Astrocyte (in vitro differentiated cells and primary cell): ENCODE data around the gene HSF5. TPM values are rescaled to one million over a fixed set of nuclear protein-coding genes. Genes with fewer than 3 reads are reported as not detected.

Experiments
- DNase-seq: peaks from one replicate; pipeline ENCODE4 v3.0.0-alpha.2; 2010; ENCODE audit warnings: low read depth
- FAIRE-seq: peaks from 2 replicates; lab custom pipeline; 2011; peaks lifted over from hg19 to GRCh38; lab: Jason Lieb, UNC
- H2AFZ ChIP-seq: 2 replicates; pipeline ENCODE4 v1.6.0; 2012; ENCODE audit warnings: low read depth, low read length, inconsistent platforms
- H3K27ac ChIP-seq: 2 replicates; pipeline ENCODE4 v1.5.1; 2011; ENCODE audit warnings: low read depth, low read length, inconsistent platforms
- H3K27me3 ChIP-seq: 2 replicates; pipeline ENCODE4 v1.6.0; 2011; ENCODE audit warnings: low read length, inconsistent platforms; ENCODE audit not compliant: insufficient read depth
- H3K36me3 ChIP-seq: 2 replicates; pipeline ENCODE4 v1.5.1; 2011; ENCODE audit warnings: low read length, inconsistent platforms; ENCODE audit not compliant: insufficient read depth
- H3K4me1 ChIP-seq: 2 replicates; pipeline ENCODE4 v1.5.1; 2011; ENCODE audit warnings: low read length, inconsistent platforms; ENCODE audit not compliant: insufficient read depth
- H3K4me2 ChIP-seq: 2 replicates; pipeline ENCODE4 v1.6.0; 2012; ENCODE audit warnings: low read length, inconsistent platforms
- H3K4me3 ChIP-seq: 2 replicates; pipeline ENCODE4 v1.5.1; 2011; ENCODE audit warnings: low read depth, mild to moderate bottlenecking, low read length, inconsistent platforms; ENCODE audit not compliant: insufficient read depth
- H3K79me2 ChIP-seq: 2 replicates; pipeline ENCODE4 v1.6.0; 2012; ENCODE audit warnings: mild to moderate bottlenecking, low read length, inconsistent platforms; ENCODE audit not compliant: insufficient read depth
- H3K9ac ChIP-seq: 2 replicates; pipeline ENCODE4 v1.6.0; 2012; ENCODE audit warnings: mild to moderate bottlenecking, low read length, inconsistent platforms
- H3K9me3 ChIP-seq: 2 replicates; pipeline ENCODE4 v1.5.1; 2012; ENCODE audit warnings: low read depth, mild to moderate bottlenecking, low read length, inconsistent platforms; ENCODE audit not compliant: insufficient read depth
- H4K20me1 ChIP-seq: 2 replicates; pipeline ENCODE4 v1.6.0; 2012; ENCODE audit warnings: low read length, inconsistent platforms; ENCODE audit not compliant: insufficient read depth
- H3K27ac Mint-ChIP-seq: one replicate; pipeline ENCODE4 v1.8.0; 2021; ENCODE audit warnings: mild to moderate bottlenecking, mixed read lengths; ENCODE audit not compliant: unreplicated experiment
- H3K27me3 Mint-ChIP-seq: one replicate; pipeline ENCODE4 v1.8.0; 2021; ENCODE audit warnings: low read depth, mixed read lengths; ENCODE audit not compliant: unreplicated experiment
- H3K36me3 Mint-ChIP-seq: one replicate; pipeline ENCODE4 v1.8.0; 2021; ENCODE audit warnings: low read depth, mixed read lengths; ENCODE audit not compliant: unreplicated experiment
- H3K4me1 Mint-ChIP-seq: one replicate; pipeline ENCODE4 v1.8.0; 2021; ENCODE audit warnings: low read depth, mixed read lengths; ENCODE audit not compliant: unreplicated experiment
- H3K4me3 Mint-ChIP-seq: one replicate; pipeline ENCODE4 v1.8.0; 2021; ENCODE audit warnings: mild to moderate bottlenecking, moderate library complexity, mixed read lengths; ENCODE audit not compliant: unreplicated experiment
- H3K9me3 Mint-ChIP-seq: one replicate; pipeline ENCODE4 v1.8.0; 2021; ENCODE audit warnings: mild to moderate bottlenecking, mixed read lengths; ENCODE audit not compliant: unreplicated experiment
- EZH2 ChIP-seq: IDR thresholded peaks from 2 replicates; pipeline ENCODE4 v1.6.1; 2012; ENCODE audit warnings: mild to moderate bottlenecking, low read length, inconsistent platforms; ENCODE audit not compliant: insufficient read depth
- total RNA-seq: library from RNA; stranded (reverse); gene quantifications from 2 replicates; pipeline ENCODE4 v1.2.1, GENCODE V29; 2021
- TF ChIP-seq, protein P1 (sequence below): IDR thresholded peaks from 2 replicates; pipeline ENCODE4 v1.5.1; 2011; ENCODE audit warnings: low read depth, mild to moderate bottlenecking, inconsistent platforms, low read length, moderate library complexity; ENCODE audit not compliant: insufficient read depth

The HSF5 gene
- total RNA-seq, 1 donor from 2014 or later: not detected

DNA sequence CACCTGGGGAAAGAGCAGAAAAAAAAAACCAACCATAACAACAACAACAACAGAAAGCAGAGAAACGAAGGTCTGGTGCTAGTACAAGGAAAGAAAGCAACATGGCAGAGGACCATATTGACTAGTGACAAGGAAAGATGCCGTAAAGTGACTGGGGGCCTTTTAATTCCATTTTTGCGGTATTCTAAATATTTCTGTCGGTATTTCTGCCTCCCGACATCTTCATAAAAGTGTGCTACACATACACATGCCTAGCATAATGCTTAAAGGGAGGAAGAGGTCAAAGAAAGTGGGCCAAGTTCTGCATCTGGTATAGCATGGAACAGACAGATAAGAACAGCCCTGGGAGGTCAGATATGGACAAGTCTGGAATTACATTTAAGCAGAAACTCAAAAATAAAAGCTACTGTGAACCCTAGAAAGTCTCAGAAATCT lies 51.4 kb downstream of the HSF5 start:
- Histone ChIP-seq H4K20me1 (no peaks in the 10 kb centered on the region), H3K27me3 (peaks cover 10% of the 10 kb centered on the region), H3K4me3 (no peak overlapping the region), H3K79me2 (no peaks in the 10 kb centered on the region), H3K9ac (no peak overlapping the region), H3K36me3 (no peaks in the 10 kb centered on the region), H3K4me2 (no peak overlapping the region), H3K27ac (no peak overlapping the region), H2AFZ (no peak overlapping the region), H3K4me1 (no peaks in the 10 kb centered on the region), H3K9me3 (no peaks in the 10 kb centered on the region)
- DNase-seq: no peak
- no peak for FAIRE-seq
- Mint-ChIP-seq H3K9me3 (no peaks in the 10 kb centered on the region), H3K4me1 (no peaks in the 10 kb centered on the region), H3K4me3 (no peak overlapping the region), H3K36me3 (no peaks in the 10 kb centered on the region), H3K27me3 (peaks cover 6% of the 10 kb centered on the region), H3K27ac (no peak overlapping the region)
- TF ChIP-seq, protein P1, sequence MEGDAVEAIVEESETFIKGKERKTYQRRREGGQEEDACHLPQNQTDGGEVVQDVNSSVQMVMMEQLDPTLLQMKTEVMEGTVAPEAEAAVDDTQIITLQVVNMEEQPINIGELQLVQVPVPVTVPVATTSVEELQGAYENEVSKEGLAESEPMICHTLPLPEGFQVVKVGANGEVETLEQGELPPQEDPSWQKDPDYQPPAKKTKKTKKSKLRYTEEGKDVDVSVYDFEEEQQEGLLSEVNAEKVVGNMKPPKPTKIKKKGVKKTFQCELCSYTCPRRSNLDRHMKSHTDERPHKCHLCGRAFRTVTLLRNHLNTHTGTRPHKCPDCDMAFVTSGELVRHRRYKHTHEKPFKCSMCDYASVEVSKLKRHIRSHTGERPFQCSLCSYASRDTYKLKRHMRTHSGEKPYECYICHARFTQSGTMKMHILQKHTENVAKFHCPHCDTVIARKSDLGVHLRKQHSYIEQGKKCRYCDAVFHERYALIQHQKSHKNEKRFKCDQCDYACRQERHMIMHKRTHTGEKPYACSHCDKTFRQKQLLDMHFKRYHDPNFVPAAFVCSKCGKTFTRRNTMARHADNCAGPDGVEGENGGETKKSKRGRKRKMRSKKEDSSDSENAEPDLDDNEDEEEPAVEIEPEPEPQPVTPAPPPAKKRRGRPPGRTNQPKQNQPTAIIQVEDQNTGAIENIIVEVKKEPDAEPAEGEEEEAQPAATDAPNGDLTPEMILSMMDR: no peak
- TF ChIP-seq EZH2: no peak

DNA sequence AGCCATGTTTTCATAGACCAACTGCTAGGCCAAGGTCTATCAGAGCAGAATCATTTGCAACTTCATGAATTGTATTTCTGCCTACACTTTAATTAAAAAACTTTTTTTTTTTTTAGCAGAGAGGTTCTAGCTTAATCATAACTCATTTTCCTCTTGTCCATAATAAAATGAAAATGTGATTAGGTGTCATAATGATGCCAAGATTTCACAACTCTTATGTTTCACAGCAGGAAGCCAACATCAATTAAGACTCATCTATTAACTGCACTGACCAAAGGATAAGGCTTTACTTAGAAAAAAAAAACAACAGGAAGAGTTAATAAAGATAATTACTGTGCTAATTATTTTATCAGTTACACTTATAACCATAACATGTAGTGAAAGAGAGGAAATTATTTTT lies 52.0 kb downstream of the HSF5 start:
- TF ChIP-seq, protein P1: no peak
- TF ChIP-seq EZH2: no peak
- no peaks in the 10 kb centered on the region for H3K4me1 Mint-ChIP-seq
- no peak overlapping the region for H2AFZ ChIP-seq
- no peaks in the 10 kb centered on the region for H3K4me1 ChIP-seq
- H3K9me3 Mint-ChIP-seq: no peaks in the 10 kb centered on the region
- peaks cover 7% of the 10 kb centered on the region for H3K27me3 ChIP-seq
- H3K9ac ChIP-seq: no peak overlapping the region
- DNase-seq (no peak), FAIRE-seq (no peak)
- H3K4me2 ChIP-seq: no peak overlapping the region
- no peak overlapping the region for H3K27ac ChIP-seq
- peaks cover 3% of the 10 kb centered on the region for H3K27me3 Mint-ChIP-seq
- no peaks in the 10 kb centered on the region for H3K36me3 Mint-ChIP-seq
- H3K36me3 ChIP-seq: no peaks in the 10 kb centered on the region
- H4K20me1 ChIP-seq: no peaks in the 10 kb centered on the region
- H3K9me3 ChIP-seq: no peaks in the 10 kb centered on the region
- H3K79me2 ChIP-seq: no peaks in the 10 kb centered on the region
- H3K4me3 Mint-ChIP-seq: no peak overlapping the region
- no peak overlapping the region for H3K4me3 ChIP-seq
- H3K27ac Mint-ChIP-seq: no peak overlapping the region

DNA sequence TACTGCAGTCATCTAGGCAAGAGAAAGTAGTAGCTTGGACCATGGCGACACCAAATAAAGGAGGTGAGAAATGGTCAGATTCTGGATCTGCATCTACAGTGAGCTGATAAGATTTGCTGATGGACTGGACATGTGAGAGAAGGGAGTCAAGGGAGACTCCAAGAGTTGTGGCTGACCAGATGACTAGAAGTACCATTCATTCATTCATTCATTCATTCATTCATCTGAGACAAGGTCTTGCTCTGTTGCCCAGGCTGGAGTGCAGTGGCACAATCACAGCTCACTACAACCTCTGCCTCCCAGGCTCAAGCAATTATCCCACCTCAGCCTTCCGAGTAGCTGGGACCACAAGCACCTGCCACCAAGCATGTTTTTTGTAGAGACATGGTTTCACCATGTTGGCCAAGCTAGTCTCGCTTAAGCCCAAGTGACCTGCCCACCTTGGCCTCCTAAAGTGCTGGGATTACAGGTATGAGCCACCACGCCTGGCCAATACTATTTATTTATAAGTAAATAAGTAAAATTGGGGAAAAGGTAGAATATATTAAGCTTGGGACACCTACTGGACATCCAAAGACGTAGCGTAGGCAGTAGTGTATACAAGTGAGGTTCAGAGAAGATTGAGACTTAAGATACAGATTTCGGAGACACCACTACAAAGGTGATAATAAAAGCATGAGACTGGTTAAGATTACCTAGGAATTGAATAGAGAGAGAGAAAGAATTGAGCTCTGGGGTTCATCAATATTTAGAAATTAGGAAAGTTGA lies 55.2 kb downstream of the HSF5 start:
- Histone ChIP-seq H3K36me3 (no peaks in the 10 kb centered on the region), H3K27me3 (peaks cover 5% of the 10 kb centered on the region), H3K4me2 (no peak overlapping the region), H3K9me3 (no peaks in the 10 kb centered on the region), H3K79me2 (no peaks in the 10 kb centered on the region), H4K20me1 (no peaks in the 10 kb centered on the region), H3K4me3 (no peak overlapping the region), H3K27ac (no peak overlapping the region), H3K4me1 (no peaks in the 10 kb centered on the region), H2AFZ (no peak overlapping the region), H3K9ac (no peak overlapping the region)
- Mint-ChIP-seq H3K4me1 (no peaks in the 10 kb centered on the region), H3K27me3 (peaks cover 2% of the 10 kb centered on the region), H3K4me3 (no peak overlapping the region), H3K27ac (no peak overlapping the region), H3K9me3 (no peaks in the 10 kb centered on the region), H3K36me3 (no peaks in the 10 kb centered on the region)
- FAIRE-seq (no peak), DNase-seq (no peak)
- TF ChIP-seq, protein P1: no peak
- TF ChIP-seq EZH2: no peak
